Hindlimb muscle (tissue), 1 donor: ENCODE data around the gene GINS2. TPM values are rescaled to one million over a fixed set of nuclear protein-coding genes. Genes with fewer than 3 reads are reported as not detected.

ENCODE experiments used
- polyA plus RNA-seq: library from polyadenylated mRNA; unstranded; fragments of 120-200 nt; gene quantifications from one replicate; pipeline ENCODE4 v1.2.1, GENCODE V29; 2013; ENCODE audit not compliant: insufficient read length

GINS2 gene
- polyA plus RNA-seq, 1 donor = 6.5 TPM

Other genes starting within 250 kb of the GINS2 start
- gene GSE1, start 75.6 kb downstream of the GINS2 start, polyA plus RNA-seq = 70.2 TPM
- 1.8 TPM for gene C16orf74, start 62.1 kb upstream of the GINS2 start, polyA plus RNA-seq
- 21.5 TPM for gene EMC8, start 110.6 kb upstream of the GINS2 start, polyA plus RNA-seq
- 433 TPM for gene COX4I1, start 110.7 kb upstream of the GINS2 start, polyA plus RNA-seq
- 10.2 TPM for gene IRF8, start 210.2 kb upstream of the GINS2 start, polyA plus RNA-seq